Lower lobe of right lung (tissue), 2 donors: Measurements from ENCODE around the gene BTD. TPM values are rescaled to one million over a fixed set of nuclear protein-coding genes. Genes with fewer than 3 reads are reported as not detected.

ENCODE experiments used
- ATAC-seq, 2 donors: fragments of 200-7000 bp; cut with Tn5 transposase; one replicate each; pipeline ENCODE4 v1.9.1; 2020 to 2022; ENCODE audit warnings: mild to moderate bottlenecking in 2 of 2, moderate library complexity in 2 of 2
- DNase-seq: peaks from one replicate; pipeline ENCODE4 v3.0.0-alpha.2; 2020
- H3K27ac ChIP-seq: fragments of 200-600 bp; one replicate; pipeline ENCODE4 v1.8.0; 2022
- H3K27me3 ChIP-seq: fragments of 200-600 bp; one replicate; pipeline ENCODE4 v1.8.0; 2022; ENCODE audit warnings: low read depth
- H3K36me3 ChIP-seq: fragments of 200-600 bp; one replicate; pipeline ENCODE4 v1.8.0; 2022; ENCODE audit warnings: mild to moderate bottlenecking
- H3K4me1 ChIP-seq: fragments of 200-600 bp; one replicate; pipeline ENCODE4 v1.8.0; 2022
- H3K4me3 ChIP-seq: fragments of 200-600 bp; one replicate; pipeline ENCODE4 v1.8.0; 2022; ENCODE audit warnings: mild to moderate bottlenecking
- H3K9me3 ChIP-seq: fragments of 200-600 bp; one replicate; pipeline ENCODE4 v1.8.0; 2022
- CTCF ChIP-seq: fragments of 200-600 bp; IDR thresholded peaks from one replicate; pipeline ENCODE4 v1.8.0; 2022; ENCODE audit warnings: antibody characterized with exemption, mild to moderate bottlenecking
- intact Hi-C: fragments of 100-400 bp; cut with DNase I; formaldehyde crosslinking; loops from one replicate; pipeline ENCODE4 v1.11.0; 2022
- total RNA-seq: library from RNA; stranded (reverse); fragmentation: NEBNext Ultra II Directional; extraction: Animal tissue kit (Norgen Biotek cat#: 25700); gene quantifications from one replicate; pipeline ENCODE4 v1.2.1, GENCODE V29; 2021
- donor health status: DM: no; HTN: yes; CAD: no; lungs with severe emphysema.

Gene BTD
- total RNA-seq, 1 donor from 2014 or later: 24.2 TPM

- ATAC-seq: no peak
- Histone ChIP-seq H3K9me3 (no peaks in the 10 kb centered on the region), H3K27ac (no peak overlapping the region), H3K36me3 (no peaks in the 10 kb centered on the region), H3K4me3 (no peak overlapping the region), H3K4me1 (peaks cover 23% of the 10 kb centered on the region), H3K27me3 (no peaks in the 10 kb centered on the region)
- no peak for DNase-seq
- TF ChIP-seq CTCF: no peak
- intact Hi-C loops: no loop called here
These were observed 47.8 kb downstream of the BTD start for GRCh38 chr3:15649341-15649740.

- ATAC-seq (no peak), DNase-seq (no peak)
- Histone ChIP-seq H3K9me3 (no peaks in the 10 kb centered on the region), H3K4me1 (peaks cover 23% of the 10 kb centered on the region), H3K36me3 (no peaks in the 10 kb centered on the region), H3K27ac (no peak overlapping the region), H3K27me3 (no peaks in the 10 kb centered on the region), H3K4me3 (no peak overlapping the region)
- intact Hi-C loops: no loop called here
- no peak for TF ChIP-seq CTCF
These were observed 48.3 kb downstream of the BTD start for GRCh38 chr3:15649858-15650257.

GRCh38 chr3:15651396-15651795, 49.9 kb downstream of the BTD start:
- no peaks in the 10 kb centered on the region for H3K27me3 ChIP-seq
- H3K4me1 ChIP-seq: peaks cover 18% of the 10 kb centered on the region
- no peak overlapping the region for H3K4me3 ChIP-seq
- H3K9me3 ChIP-seq: peaks cover 12% of the 10 kb centered on the region
- no peak for TF ChIP-seq CTCF
- intact Hi-C loops: no loop called here
- ATAC-seq: no peak
- DNase-seq: no peak
- no peaks in the 10 kb centered on the region for H3K36me3 ChIP-seq
- no peak overlapping the region for H3K27ac ChIP-seq

GRCh38 chr3:15653321-15653720, 51.8 kb downstream of the BTD start:
- Histone ChIP-seq H3K4me3 (no peak overlapping the region), H3K9me3 (peaks cover 22% of the 10 kb centered on the region), H3K27me3 (no peaks in the 10 kb centered on the region), H3K4me1 (no peaks in the 10 kb centered on the region), H3K36me3 (no peaks in the 10 kb centered on the region), H3K27ac (no peak overlapping the region)
- TF ChIP-seq CTCF: no peak
- DNase-seq (no peak), ATAC-seq (no peak)
- intact Hi-C loops: no loop called here

- Histone ChIP-seq H3K9me3 (peaks cover 22% of the 10 kb centered on the region), H3K27ac (no peak overlapping the region), H3K4me1 (no peaks in the 10 kb centered on the region), H3K27me3 (no peaks in the 10 kb centered on the region), H3K4me3 (no peak overlapping the region), H3K36me3 (no peaks in the 10 kb centered on the region)
- TF ChIP-seq CTCF: no peak
- intact Hi-C loops: no loop called here
- ATAC-seq: no peak
- DNase-seq: no peak
These were observed 52.6 kb downstream of the BTD start for GRCh38 chr3:15654127-15654526.

- Histone ChIP-seq H3K4me3 (no peak overlapping the region), H3K4me1 (no peaks in the 10 kb centered on the region), H3K9me3 (peaks cover 22% of the 10 kb centered on the region), H3K36me3 (no peaks in the 10 kb centered on the region), H3K27me3 (no peaks in the 10 kb centered on the region), H3K27ac (no peak overlapping the region)
- TF ChIP-seq CTCF: no peak
- ATAC-seq (no peak), DNase-seq (no peak)
- intact Hi-C loops: no loop called here
These were observed 53.3 kb downstream of the BTD start for GRCh38 chr3:15654891-15655290.
